T-cell (primary cell): ENCODE measurements around the gene STXBP1. TPM values are rescaled to one million over a fixed set of nuclear protein-coding genes. Genes with fewer than 3 reads are reported as not detected.

Source experiments
- ATAC-seq, 4 experiments: fragments of 200-7000 bp in 3 of 4; fragments of 150-1000 bp in 1 of 4; cut with Tn5 transposase; replicated peaks in 1 of 4; 1 replicate in 3 of 4; 2 replicates in 1 of 4; pipeline ENCODE4 v1.10.0; 2021; ENCODE audit warnings: moderate library complexity in 3 of 4, mild to moderate bottlenecking in 2 of 4, moderate number of reproducible peaks in 1 of 4
- CTCF ChIA-PET, 2 donors: fragments of 300-600 bp; sonication (Branson Sonifier 250); formaldehyde crosslinking; loops; one replicate each; lab custom pipeline; 2022; ENCODE audit warnings: antibody characterized with exemption in 2 of 2; lab: Charles Lee
- POLR2A ChIA-PET, 2 donors: fragments of 300-600 bp; sonication (Branson Sonifier 250); formaldehyde crosslinking; loops; one replicate each; lab custom pipeline; 2022; ENCODE audit warnings: antibody characterized with exemption in 2 of 2; lab: Charles Lee
- DNase-seq, 35 experiments: peaks; one replicate each; pipeline versions ENCODE4 v3.0.0 to v3.0.0-alpha.2; 2013 to 2023
- H3K27ac ChIP-seq: one replicate; pipeline ENCODE4 v1.5.1; 2013; ENCODE audit warnings: low read length
- H3K27me3 ChIP-seq, 2 experiments: replicated peaks in 1 of 2; 1 replicate in 1 of 2; 2 replicates in 1 of 2; pipeline versions ENCODE4 v1.6.1 to v1.7.0; 2013; ENCODE audit warnings: low read length in 1 of 2, mixed read lengths in 1 of 2; ENCODE audit not compliant: control insufficient read depth in 2 of 2, insufficient read depth in 2 of 2; ENCODE audit errors: extremely low read depth in 1 of 2
- H3K36me3 ChIP-seq, 2 donors: 1 replicate in 1 of 2; 2 replicates in 1 of 2; pipeline versions ENCODE4 v1.6.1 to v1.7.0; 2013; ENCODE audit warnings: low read length in 1 of 2; ENCODE audit not compliant: control insufficient read depth in 2 of 2, insufficient read depth in 1 of 2; ENCODE audit errors: extremely low read depth in 1 of 2
- H3K4me1 ChIP-seq, 2 experiments: 1 replicate in 1 of 2; 2 replicates in 1 of 2; pipeline versions ENCODE4 v1.6.1 to v1.7.0; 2013; ENCODE audit warnings: low read length in 2 of 2, mixed read lengths in 1 of 2; ENCODE audit not compliant: insufficient read depth in 2 of 2, control insufficient read depth in 1 of 2; ENCODE audit errors: extremely low read depth in 1 of 2
- H3K4me3 ChIP-seq, 2 donors: 1 replicate in 1 of 2; 2 replicates in 1 of 2; pipeline versions ENCODE4 v1.5.1 to v1.7.0; 2013; ENCODE audit warnings: mild to moderate bottlenecking in 2 of 2, low read length in 1 of 2, moderate library complexity in 1 of 2; ENCODE audit not compliant: control insufficient read depth in 1 of 2; ENCODE audit errors: extremely low read depth in 1 of 2
- H3K9me3 ChIP-seq: 2 replicates; pipeline ENCODE4 v1.7.0; 2013
- H3K27ac Mint-ChIP-seq, 2 donors: one replicate each; pipeline ENCODE4 v1.8.0; 2020 to 2021; ENCODE audit warnings: mild to moderate bottlenecking in 2 of 2, mixed read lengths in 2 of 2
- H3K27me3 Mint-ChIP-seq, 2 donors: one replicate each; pipeline ENCODE4 v1.8.0; 2021 to 2022; ENCODE audit warnings: mixed read lengths in 2 of 2
- H3K36me3 Mint-ChIP-seq: one replicate; pipeline ENCODE4 v1.8.0; 2021; ENCODE audit warnings: mixed read lengths
- H3K4me1 Mint-ChIP-seq, 3 donors: one replicate each; pipeline ENCODE4 v1.8.0; 2020 to 2022; ENCODE audit warnings: mixed read lengths in 3 of 3, mild to moderate bottlenecking in 1 of 3
- H3K4me3 Mint-ChIP-seq, 3 donors: one replicate each; pipeline ENCODE4 v1.8.0; 2020 to 2022; ENCODE audit warnings: mild to moderate bottlenecking in 3 of 3, mixed read lengths in 3 of 3, moderate library complexity in 3 of 3
- H3K9me3 Mint-ChIP-seq, 3 donors: one replicate each; pipeline ENCODE4 v1.8.0; 2020 to 2022; ENCODE audit warnings: mixed read lengths in 3 of 3
- WGBS: methylation state at CpG from one replicate; pipeline ENCODE4 v1.1.5; 2013; ENCODE audit warnings: missing lambda C conversion rate; ENCODE audit not compliant: insufficient coverage; 5-methylcytosine and 5-hydroxymethylcytosine counted together
- total RNA-seq, 35 experiments: library from RNA in 6 of 35; stranded (reverse) in 6 of 35; fragments of 120-200 nt in 1 of 35; gene quantifications; one replicate each; pipeline versions ENCODE4 v1.2.1 to v1.2.4 and lab custom pipeline; 2013 to 2026

STXBP1 gene
- total RNA-seq, 5 donors from 2014 or later (not counting 1 experiment from before 2014, with no cell fraction given) = 3.8 to 18.2 (median 17.3) TPM

- POLR2A ChIA-PET = no interaction called here
- H3K27ac ChIP-seq = peak overlapping the region; percentile 79
- H3K4me3 ChIP-seq = peak overlapping the region; percentile 11 to 72
- Mint-ChIP-seq H3K27ac (peak overlapping the region; percentile 83 to 86), H3K27me3 (no peaks in the 10 kb centered on the region), H3K4me1 (peaks cover 24 to 28% (median 26%) of the 10 kb centered on the region in 3 donors), H3K36me3 (no peaks in the 10 kb centered on the region), H3K9me3 (no peaks in the 10 kb centered on the region), H3K4me3 (peak overlapping the region; percentile 80 to 86 (median 82))
- no peaks in the 10 kb centered on the region for H3K9me3 ChIP-seq
- peak; percentile 33 to 58 (median 56) for ATAC-seq
- DNase-seq = peak in 8 of 35 experiments; percentile 14 to 51 (median 20)
- no peaks in the 10 kb centered on the region for H3K36me3 ChIP-seq
- CTCF ChIA-PET = no interaction called here
- H3K27me3 ChIP-seq = peaks cover 0 to 3% of the 10 kb centered on the region in 2 experiments
- H3K4me1 ChIP-seq = peaks cover 10 to 37% of the 10 kb centered on the region in 2 experiments
- WGBS = 12% methylated on average over 3 of the region's 4 CpGs
Observed at GRCh38 chr9:127569886-127570401, 42.1 kb upstream of the STXBP1 start.

GRCh38 chr9:127570533-127571111 is 41.5 kb upstream of the STXBP1 start:
- Histone ChIP-seq H3K9me3 (no peaks in the 10 kb centered on the region), H3K36me3 (no peaks in the 10 kb centered on the region), H3K27ac (peak overlapping the region; percentile 79), H3K27me3 (peaks cover 0 to 3% of the 10 kb centered on the region in 2 experiments), H3K4me1 (peaks cover 10 to 37% of the 10 kb centered on the region in 2 experiments), H3K4me3 (no peak overlapping the region)
- Mint-ChIP-seq H3K36me3 (no peaks in the 10 kb centered on the region), H3K4me1 (peaks cover 24 to 28% (median 26%) of the 10 kb centered on the region in 3 donors), H3K4me3 (peak overlapping the region in 2 of 3 donors; percentile 82 to 86), H3K9me3 (no peaks in the 10 kb centered on the region), H3K27ac (peak overlapping the region; percentile 83 to 86), H3K27me3 (no peaks in the 10 kb centered on the region)
- POLR2A ChIA-PET = no interaction called here
- CTCF ChIA-PET = no interaction called here
- WGBS = 100% methylated on average over 2 of the region's 3 CpGs
- ATAC-seq = no peak
- DNase-seq = no peak

- Mint-ChIP-seq H3K27me3 (no peaks in the 10 kb centered on the region), H3K4me1 (peaks cover 22 to 26% (median 25%) of the 10 kb centered on the region in 3 donors), H3K36me3 (no peaks in the 10 kb centered on the region), H3K9me3 (no peaks in the 10 kb centered on the region), H3K4me3 (no peak overlapping the region), H3K27ac (peak overlapping the region in 1 of 2 donors; percentile 86)
- no peaks in the 10 kb centered on the region for H3K36me3 ChIP-seq
- ATAC-seq (no peak), DNase-seq (no peak)
- no peak overlapping the region for H3K27ac ChIP-seq
- WGBS = no CpG with 5 or more reads among the region's 3 CpGs
- H3K9me3 ChIP-seq = no peaks in the 10 kb centered on the region
- peaks cover 10 to 36% of the 10 kb centered on the region in 2 experiments for H3K4me1 ChIP-seq
- CTCF ChIA-PET = no interaction called here
- POLR2A ChIA-PET = no interaction called here
- peaks cover 0 to 3% of the 10 kb centered on the region in 2 experiments for H3K27me3 ChIP-seq
- no peak overlapping the region for H3K4me3 ChIP-seq
Observed at GRCh38 chr9:127571971-127572370, 40.1 kb upstream of the STXBP1 start.

GRCh38 chr9:127572961-127573721 is 38.9 kb upstream of the STXBP1 start:
- Histone ChIP-seq H3K27me3 (peaks cover 0 to 3% of the 10 kb centered on the region in 2 experiments), H3K4me1 (peaks cover 10 to 24% of the 10 kb centered on the region in 2 experiments), H3K9me3 (no peaks in the 10 kb centered on the region), H3K4me3 (no peak overlapping the region), H3K27ac (no peak overlapping the region), H3K36me3 (no peaks in the 10 kb centered on the region)
- no peak for DNase-seq
- Mint-ChIP-seq H3K27ac (no peak overlapping the region), H3K4me3 (no peak overlapping the region), H3K4me1 (peaks cover 14 to 18% (median 15%) of the 10 kb centered on the region in 3 donors), H3K9me3 (no peaks in the 10 kb centered on the region), H3K36me3 (no peaks in the 10 kb centered on the region), H3K27me3 (no peaks in the 10 kb centered on the region)
- 85% methylated on average over 2 of the region's 9 CpGs for WGBS
- ATAC-seq = no peak
- CTCF ChIA-PET = interaction anchor here in 1 of 2 donors (0.6 kb wide), 1 partner anchor 232 kb away, joined by 3 read pairs; no protein-coding TSS in a partner anchor
- POLR2A ChIA-PET = interaction anchor here in 1 of 2 donors (0.6 to 0.7 kb wide), 2 partner anchors 996 to 1501 kb away, joined by 3 to 7 read pairs; no protein-coding TSS in a partner anchor

GRCh38 chr9:127574072-127574993 is 37.7 kb upstream of the STXBP1 start:
- 93% methylated on average over 2 of the region's 10 CpGs for WGBS
- no peak overlapping the region for H3K4me3 Mint-ChIP-seq
- Histone ChIP-seq H3K4me1 (peaks cover 8 to 28% of the 10 kb centered on the region in 2 experiments), H3K4me3 (no peak overlapping the region), H3K9me3 (no peaks in the 10 kb centered on the region), H3K36me3 (no peaks in the 10 kb centered on the region), H3K27me3 (peaks cover 0 to 10% of the 10 kb centered on the region in 2 experiments), H3K27ac (no peak overlapping the region)
- no peak overlapping the region for H3K27ac Mint-ChIP-seq
- no peaks in the 10 kb centered on the region for H3K36me3 Mint-ChIP-seq
- H3K9me3 Mint-ChIP-seq = no peaks in the 10 kb centered on the region
- CTCF ChIA-PET = interaction anchor here in 1 of 2 donors (0.7 kb wide), 1 partner anchor 30 kb away, joined by 4 read pairs; no protein-coding TSS in a partner anchor
- H3K4me1 Mint-ChIP-seq = peaks cover 23 to 28% (median 23%) of the 10 kb centered on the region in 3 donors
- ATAC-seq (no peak), DNase-seq (no peak)
- POLR2A ChIA-PET = no interaction called here
- no peaks in the 10 kb centered on the region for H3K27me3 Mint-ChIP-seq
